GM18861 (cell line): Measurements from ENCODE around the gene TTC14.
A peak's percentile ranks its signal among the peaks of the same experiment; 100 is the strongest.
"Not testable (repeated sequence)": the region's sequence is repeated elsewhere in the genome, so short reads cannot be mapped to it uniquely, and the experiment has no call there.

Experiments
- ATAC-seq: cut with Tn5 transposase; IDR thresholded peaks from one replicate; pipeline ENCODE4 v1.9.1; 2021; ENCODE audit not compliant: unreplicated experiment

TTC14 gene, protein sequence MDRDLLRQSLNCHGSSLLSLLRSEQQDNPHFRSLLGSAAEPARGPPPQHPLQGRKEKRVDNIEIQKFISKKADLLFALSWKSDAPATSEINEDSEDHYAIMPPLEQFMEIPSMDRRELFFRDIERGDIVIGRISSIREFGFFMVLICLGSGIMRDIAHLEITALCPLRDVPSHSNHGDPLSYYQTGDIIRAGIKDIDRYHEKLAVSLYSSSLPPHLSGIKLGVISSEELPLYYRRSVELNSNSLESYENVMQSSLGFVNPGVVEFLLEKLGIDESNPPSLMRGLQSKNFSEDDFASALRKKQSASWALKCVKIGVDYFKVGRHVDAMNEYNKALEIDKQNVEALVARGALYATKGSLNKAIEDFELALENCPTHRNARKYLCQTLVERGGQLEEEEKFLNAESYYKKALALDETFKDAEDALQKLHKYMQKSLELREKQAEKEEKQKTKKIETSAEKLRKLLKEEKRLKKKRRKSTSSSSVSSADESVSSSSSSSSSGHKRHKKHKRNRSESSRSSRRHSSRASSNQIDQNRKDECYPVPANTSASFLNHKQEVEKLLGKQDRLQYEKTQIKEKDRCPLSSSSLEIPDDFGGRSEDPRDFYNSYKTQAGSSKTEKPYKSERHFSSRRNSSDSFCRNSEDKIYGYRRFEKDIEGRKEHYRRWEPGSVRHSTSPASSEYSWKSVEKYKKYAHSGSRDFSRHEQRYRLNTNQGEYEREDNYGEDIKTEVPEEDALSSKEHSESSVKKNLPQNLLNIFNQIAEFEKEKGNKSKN

DNA sequence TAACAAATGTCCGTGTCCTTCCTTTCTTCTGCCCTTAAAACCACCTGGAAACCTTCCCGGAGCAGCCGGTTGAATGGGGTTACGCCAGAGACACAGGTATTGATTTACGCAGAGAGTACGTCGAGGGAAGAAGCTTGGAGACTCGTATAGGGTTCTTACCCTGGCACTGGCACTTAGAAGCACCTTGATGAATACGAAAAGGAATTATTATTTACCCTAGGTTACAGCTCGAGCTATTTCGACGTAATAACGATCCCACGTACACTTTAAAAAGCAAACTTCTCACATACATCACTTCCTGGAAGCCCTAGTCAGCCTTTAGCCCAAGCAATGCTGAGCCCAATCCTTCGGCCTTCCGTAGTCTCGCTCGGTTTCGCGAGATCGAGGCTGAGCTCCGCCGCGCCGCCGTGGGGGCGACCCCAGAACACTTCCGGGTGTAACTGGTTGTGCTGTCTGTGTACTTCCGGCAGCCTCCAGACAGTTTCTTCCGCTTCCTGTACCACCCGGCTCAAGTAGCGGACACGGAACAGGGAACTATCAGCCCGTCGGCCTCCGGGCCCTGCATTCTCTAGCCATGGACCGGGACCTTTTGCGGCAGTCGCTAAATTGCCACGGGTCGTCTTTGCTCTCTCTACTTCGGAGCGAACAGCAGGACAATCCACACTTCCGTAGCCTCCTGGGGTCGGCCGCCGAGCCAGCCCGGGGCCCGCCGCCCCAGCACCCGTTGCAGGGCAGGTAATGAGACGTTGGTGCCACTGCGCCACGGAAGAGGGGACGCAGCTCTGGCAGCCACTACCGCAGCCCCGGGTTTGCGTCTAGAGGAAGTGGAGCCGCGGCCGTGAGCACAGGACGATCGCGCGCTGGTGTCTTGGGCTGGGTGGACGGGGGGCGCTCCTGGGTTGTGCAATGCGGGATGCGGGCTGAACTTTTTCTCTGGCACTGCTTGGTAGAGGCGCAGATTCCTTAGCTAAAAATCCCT lies at the start of gene TTC14:
Gene TTC14 (plus strand): TSS at position 476 of the 979 bp plus-strand sequence. CDS start 99 bp downstream, at position 575.
- peak; percentile 96 for ATAC-seq

DNA sequence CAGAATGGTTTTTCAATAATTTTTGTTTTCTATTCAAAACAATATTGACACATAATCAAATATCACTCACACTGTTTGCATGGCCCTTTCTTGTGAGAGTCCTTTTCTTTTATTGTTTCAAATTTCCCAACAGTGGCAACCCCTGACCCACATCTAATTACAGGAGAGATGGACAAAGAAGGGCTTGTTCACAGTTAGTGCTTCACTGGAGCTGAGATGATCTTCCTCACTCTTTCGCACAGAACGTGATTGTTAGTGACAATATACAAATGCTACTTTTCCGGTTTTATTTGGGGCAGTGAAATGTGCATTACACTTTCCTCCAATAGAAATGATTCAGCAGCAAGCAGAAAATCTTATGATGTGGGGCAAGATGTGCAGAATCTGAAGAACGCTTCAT lies 38.6 kb upstream of the TTC14 start:
- no peak for ATAC-seq

DNA sequence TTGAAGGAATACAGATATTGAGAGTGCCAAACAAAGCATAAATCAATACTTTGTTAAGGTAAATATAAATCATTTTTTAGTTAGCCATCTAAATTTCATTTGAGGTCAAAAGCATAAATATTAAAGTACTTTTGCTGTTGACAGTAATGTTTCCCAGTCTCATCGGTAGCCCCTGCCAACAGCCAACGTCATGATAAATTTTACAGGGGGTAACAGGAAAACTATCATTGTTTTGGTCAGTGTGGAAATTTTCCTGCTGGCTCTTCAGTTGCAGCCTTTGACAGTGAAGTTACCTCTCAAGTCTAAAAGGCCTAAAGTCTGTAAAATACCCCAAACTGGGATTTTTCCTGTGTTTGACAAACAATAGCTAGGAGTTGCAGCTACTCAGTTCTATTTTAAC lies 37.3 kb upstream of the TTC14 start:
- ATAC-seq, result no peak

DNA sequence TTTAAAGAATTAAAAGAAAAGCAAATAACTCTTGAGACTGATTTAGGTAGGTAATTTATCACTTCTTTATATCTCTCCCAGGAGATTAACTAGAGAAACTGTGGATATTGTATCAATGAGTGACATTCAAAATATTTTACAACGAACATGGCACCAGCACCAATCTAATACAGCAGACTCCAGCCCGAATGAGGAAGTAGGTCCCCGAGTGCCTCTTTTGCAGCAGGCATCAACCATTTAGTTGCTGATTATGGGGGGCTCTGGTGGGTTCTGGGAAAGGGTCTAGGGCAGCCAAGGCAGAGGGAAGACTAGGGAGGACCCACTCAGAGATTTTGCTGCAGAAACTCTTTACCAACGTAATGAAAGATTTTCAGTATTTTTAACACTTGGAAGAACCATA lies 31.7 kb upstream of the TTC14 start:
- ATAC-seq, result no peak

DNA sequence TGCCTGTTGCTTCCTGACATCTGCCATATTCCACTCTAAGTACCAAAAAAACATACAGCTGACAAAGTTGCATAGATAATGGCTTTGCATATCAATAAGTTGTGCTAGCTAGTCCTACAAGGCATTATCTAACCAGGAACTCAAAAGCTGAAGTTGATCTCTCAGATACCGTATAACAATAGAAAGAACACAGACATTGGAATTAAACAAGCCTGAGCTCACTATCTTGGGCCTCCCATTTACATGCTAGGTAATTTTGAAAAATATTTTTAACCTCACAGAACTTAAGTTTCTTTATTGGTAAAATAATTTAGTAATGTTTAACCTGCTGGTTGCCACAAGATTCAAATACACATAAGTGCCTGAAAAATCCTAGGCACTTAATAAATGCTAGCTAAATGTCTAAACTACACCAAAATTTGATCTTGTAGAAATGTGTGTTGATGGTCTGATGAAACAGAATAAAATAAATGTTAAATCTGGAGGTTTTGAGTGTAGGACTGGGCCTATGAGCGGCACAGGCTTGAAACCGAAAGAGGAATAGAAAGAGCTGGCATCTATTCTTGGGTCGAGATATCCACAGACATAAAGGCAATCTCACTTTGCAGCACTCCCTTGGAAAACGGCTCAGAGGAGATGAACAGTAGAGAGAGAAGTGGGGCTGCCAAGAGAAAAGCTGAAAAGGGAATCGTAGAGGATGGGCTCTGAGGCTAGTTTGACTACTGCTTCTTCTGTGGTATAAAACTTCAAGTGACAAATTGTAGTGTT lies 29.9 kb upstream of the TTC14 start:
- ATAC-seq, result peak; percentile 74

DNA sequence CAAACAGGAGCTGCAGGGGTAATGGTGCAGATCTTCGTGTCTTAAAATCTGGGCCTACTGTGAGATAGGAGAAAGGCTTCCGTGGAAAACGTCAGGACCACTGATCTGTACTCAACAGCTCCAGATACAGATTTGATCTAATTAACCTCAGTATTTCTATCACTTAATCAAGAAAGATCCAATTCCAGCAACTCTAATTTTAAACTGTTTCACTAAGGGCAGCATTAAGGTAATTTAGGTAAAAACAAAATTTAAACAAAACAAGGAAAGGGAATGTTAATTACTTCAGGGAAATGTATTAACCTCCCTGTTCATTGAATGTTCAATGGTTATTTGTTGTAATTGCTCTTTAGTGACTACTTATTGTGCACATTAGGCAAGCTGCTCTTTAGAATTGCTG lies 26.4 kb upstream of the TTC14 start:
- no peak for ATAC-seq

DNA sequence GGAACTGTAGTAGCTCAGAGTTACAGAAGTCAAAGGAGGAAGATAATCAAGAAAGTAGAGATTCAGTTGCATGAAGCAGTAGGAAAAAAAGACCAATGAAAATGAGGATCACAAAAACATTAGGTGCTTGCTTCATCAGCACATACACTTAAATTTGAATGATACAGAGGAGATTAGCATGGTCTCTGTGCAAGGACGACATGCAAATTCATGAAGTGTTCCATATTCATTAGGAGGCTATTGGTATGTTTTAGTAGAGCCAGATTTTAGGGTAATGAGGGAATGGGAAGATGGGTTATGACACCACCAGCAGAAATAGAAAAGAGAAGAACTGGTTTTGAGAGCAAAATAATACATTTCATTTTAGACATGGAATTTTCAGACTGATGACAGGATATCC lies 21.0 kb upstream of the TTC14 start:
- no peak for ATAC-seq

DNA sequence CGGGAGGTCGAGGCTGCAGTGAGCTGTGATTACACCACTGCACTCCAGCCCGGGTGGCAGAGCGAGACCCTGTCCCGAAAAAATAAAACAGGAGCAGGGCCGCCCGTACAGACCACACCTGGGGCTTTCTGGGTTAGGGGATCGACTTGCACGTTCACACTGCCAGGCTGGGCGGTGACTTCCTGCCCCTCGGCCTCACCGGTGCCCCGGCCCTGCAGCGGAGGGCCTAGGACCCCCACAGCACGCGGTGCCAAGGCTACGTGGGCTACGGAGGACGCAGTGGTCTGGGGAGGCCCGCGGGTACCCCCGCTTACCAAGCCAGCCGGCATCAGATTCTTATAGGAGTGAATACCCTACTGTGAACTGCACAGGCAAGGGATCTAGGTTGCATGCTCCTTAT lies 11.6 kb upstream of the TTC14 start:
- no peak for ATAC-seq

DNA sequence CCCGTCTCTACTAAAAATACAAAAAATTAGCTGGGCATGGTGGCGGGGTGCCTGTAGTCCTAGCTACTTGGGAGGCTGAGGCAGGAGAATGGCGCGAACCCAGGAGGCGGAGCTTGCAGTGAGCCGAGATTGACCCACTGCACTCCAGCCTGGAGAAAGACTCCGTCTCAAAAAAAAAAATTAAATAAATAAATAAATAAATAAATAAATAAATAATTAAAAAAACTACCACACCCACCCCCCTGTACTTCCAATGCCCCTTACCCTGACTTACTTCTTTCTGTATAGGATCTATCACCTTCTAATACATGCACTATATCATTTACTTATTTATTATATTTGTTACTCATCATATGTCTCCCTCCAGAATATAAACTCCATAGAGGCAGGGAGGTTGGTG lies 8.3 kb upstream of the TTC14 start:
- not testable (repeated sequence) for ATAC-seq

DNA sequence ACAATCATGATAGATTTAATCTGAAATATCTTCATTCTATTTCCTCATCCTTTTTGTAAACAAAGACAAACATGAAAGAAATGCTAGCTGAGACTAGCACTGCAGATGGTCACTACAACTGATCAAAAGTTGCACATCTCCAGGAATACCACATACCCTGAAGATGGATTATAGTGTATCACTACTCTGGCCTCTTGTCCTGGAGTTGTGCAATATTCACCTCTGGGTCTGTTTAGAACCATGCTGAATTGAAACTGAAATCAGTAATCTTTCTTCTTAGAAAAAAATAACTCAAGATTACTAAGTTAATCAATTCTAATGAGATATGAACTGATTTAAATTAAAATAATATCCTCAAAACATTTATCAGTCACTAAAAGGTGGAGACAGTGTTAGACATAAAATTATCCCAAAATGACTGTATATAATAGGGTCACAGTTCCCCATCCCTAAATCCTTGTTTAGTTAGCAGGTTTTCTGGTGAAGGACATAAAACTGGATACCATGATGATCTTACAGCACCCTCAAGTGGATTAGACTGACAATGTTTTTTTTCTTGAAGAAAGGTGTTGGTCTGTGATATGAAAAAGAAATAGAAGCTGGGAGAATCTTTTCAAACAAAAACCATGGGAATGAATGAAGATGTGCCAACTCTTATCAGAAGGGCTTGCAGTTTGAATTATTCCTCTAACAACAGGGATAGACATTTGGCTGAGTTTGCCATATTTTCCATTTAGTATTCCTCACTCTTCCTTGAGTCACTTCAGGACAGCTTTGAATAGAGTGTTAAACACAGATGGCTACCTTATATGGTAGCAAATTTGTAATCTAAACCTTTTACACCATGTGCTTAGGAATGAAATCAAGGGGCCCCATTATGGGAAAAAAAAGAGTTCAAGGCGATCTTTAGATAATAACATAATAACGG lies 7.1 kb upstream of the TTC14 start:
- ATAC-seq, result peak; percentile 72

DNA sequence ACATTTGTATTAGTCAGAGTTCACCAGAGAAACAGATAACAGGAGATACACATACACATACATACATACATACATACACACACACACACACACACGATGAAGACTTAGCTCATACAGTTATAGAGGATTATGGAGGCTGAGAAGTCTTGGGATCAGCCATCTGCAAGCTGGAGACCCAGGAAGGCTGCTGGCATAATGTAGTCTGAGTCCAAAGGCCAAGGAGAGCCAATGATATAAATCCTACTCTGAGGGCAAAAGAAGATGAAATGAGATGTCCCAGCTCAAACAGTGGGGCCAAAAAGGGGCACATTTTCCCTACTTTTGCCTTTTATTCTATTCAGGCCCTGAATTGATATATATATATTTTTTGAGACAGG lies 6.4 kb upstream of the TTC14 start:
- ATAC-seq, result no peak

DNA sequence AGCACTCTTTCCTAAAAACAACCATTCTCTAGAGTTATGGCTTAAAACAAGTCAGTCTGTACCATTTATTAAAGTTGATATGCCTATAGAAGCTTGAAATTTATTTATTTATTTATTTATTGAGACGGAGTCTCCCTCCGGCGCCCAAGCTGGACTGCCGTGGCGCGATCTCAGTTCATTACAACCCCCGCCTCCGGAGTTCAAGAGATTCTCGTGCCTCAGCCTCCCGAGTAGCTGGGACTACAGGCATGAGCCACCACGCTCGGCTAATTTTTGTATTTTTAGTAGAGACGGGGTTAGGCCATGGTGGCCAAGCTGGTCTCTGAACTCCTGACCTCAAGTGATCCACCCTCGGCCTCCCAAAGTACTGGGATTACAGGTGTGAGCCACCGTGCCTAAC lies 1.5 kb upstream of the TTC14 start:
- ATAC-seq, result no peak

DNA sequence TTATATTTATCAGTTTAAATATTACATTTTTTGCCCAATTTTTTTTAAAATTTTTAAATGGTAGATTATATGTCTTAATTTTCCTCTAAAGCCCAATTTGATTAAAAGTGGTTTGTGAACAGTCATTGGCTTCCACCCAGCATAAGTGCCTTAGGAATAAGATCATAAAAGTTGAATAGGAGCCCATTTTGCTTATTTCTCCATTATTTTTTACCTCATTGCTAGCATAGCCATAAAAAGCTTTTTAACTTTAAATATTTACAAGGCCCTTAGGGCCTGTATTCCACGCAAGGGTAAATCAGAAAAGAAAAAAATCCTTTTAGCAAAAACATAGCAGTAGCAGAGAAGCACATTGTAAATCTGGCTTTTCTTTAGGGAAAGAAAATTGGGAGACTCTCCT lies 9.0 kb downstream of the TTC14 start:
- ATAC-seq, result no peak

DNA sequence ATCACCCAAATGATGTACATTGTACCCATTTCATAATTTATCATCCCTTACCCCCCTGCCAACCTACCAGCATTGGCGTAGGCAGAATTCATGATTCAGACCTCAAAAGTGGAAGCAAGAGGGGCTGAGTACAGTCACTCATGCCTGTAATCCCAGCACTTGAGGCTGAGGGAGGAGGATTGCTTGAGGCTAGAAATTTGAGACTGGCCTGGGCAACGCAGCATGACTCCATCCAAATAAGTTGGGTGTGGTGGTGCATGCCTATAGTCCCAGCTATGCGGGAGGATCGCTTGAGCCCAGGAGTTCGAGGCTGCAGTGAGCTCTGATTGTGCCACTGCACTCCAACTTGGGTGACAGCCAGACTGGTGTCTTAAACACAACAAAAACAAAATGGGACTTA lies 10.4 kb downstream of the TTC14 start:
- no peak for ATAC-seq

DNA sequence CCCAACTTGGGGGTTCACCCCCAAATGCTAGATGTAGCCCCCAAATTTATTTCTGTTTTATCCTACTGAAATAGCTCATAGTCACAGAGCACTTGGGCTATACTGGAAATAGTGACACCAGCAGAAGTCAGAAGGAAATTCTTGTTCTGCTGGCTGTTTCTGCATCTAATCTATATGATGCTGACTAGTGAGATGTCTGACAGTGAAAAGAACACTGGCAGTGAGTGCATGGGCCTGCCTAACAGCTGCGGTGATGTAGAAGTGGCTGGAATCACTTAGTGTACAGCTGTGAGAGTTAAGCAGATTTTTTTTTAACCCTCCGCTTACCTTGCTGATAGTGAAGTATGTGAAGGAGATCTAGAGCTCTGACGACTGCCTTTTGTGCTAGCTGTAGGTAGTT lies 14.0 kb downstream of the TTC14 start:
- no peak for ATAC-seq

DNA sequence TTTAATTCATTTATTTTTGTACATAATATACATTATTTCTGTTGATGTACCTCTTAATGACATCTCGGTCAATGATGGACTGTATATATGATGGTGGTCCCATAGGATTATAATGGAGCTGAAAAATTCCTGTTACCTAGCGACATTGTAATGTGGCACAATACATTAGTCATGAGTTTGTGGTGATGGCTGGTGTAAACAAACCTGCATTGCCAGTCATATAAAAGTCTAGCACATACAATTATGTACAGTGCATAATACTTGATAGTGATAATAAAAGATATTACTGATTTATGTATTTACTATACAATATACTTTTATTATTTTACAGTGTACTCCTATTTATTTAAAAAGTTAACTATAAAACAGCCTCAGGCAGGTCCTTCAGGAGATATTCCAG lies 15.1 kb downstream of the TTC14 start:
- no peak for ATAC-seq

DNA sequence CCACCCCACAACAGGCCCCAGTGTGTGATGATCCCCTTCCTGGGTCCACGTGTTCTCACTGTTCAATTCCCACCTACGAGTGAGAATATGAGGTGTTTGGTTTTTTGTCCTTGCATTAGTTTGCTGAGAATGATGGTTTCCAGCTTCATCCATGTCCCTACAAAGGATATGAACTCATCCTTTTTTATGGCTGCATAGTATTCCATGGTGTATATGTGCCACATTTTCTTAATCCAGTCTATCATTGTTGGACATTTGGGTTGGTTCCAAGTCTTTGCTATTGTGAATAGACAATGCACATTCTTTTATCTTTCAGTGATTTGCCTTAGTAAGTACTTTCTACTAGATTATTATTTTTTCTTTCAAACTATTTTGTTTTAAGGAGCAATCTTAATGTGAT lies 16.6 kb downstream of the TTC14 start:
- not testable (repeated sequence) for ATAC-seq

DNA sequence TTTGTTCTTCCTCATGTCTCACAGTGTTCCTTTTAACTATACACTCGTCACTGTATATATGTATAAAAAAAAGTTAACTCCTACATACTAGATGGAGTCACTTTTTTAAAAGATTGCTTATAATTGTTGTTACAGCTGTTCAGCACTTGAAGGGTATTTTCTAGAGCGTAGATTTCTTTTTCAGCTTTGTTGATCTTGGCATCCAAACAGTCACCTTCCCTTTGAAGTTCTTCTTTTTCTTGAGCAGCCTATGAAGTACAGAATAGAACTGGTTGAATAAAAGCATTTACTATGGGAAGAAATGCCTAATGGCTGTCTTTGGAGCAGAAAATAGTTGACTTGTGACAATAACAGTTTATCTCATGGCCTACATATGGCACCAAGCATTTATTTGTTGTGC lies 17.8 kb downstream of the TTC14 start:
- ATAC-seq, result no peak

DNA sequence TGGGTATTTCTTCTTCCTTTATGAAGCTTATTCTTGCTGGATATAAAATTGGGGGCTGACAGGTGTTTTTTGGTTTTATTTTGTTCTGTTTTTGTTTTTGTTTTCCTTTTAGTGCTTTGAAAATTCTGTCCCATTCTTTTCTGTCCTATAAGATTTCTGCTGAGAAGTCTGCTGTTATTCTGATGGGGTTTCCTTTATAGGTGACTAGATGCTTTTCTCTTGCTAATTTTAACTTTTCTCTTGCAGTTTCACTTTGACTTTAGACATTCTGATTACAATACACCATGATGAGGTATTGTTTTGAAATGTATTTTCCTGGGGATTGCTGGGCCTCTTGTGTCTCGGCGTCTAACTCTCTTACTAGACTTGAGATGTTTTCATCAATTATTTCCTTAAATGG lies 22.8 kb downstream of the TTC14 start:
- peak; percentile 61 for ATAC-seq
